IMR-90 (cell line): ENCODE measurements around the gene ALDOB. TPM values are rescaled to one million over a fixed set of nuclear protein-coding genes. Genes with fewer than 3 reads are reported as not detected.

Experiments
- ATAC-seq: fragments of 200-7000 bp; cut with Tn5 transposase; 2 replicates; pipeline ENCODE4 v1.9.1; 2020; ENCODE audit warnings: low read depth, mild to moderate bottlenecking, moderate library complexity
- BruUV-seq: library from RNA; stranded (reverse); fragments of 400-500 nt; replicated peaks from 2 replicates; lab custom pipeline; 2021; lab: Mats Ljungman, UMichigan
- CTCF ChIA-PET: fragments of 300-600 bp; formaldehyde crosslinking; extraction: SDS; loops from one replicate; lab custom pipeline; 2021; ENCODE audit warnings: antibody characterized with exemption; lab: Yijun Ruan, JAX
- POLR2A ChIA-PET: fragments of 300-600 bp; sonication (Branson Sonifier 250); formaldehyde crosslinking; loops from one replicate; lab custom pipeline; 2022; ENCODE audit warnings: antibody characterized with exemption; ENCODE audit not compliant: unreplicated experiment; lab: Charles Lee
- DNase-seq: peaks from one replicate; pipeline ENCODE4 v3.0.0; 2013
- H2AFZ ChIP-seq: replicated peaks from 2 replicates; pipeline ENCODE3; 2013; ENCODE audit warnings: low read length, mild to moderate bottlenecking; ENCODE audit not compliant: poor library complexity
- H2AK5ac ChIP-seq: 2 replicates; pipeline ENCODE4 v1.6.1; 2013; ENCODE audit warnings: low read depth, low read length, inconsistent platforms
- H2AK9ac ChIP-seq: replicated peaks from 2 replicates; pipeline ENCODE3; 2013; ENCODE audit warnings: mild to moderate bottlenecking, low read depth, low read length, moderate library complexity; ENCODE audit not compliant: poor library complexity
- H2BK120ac ChIP-seq: 2 replicates; pipeline ENCODE4 v1.6.1; 2013; ENCODE audit warnings: low read depth, low read length, inconsistent platforms
- H2BK15ac ChIP-seq: 3 replicates; pipeline ENCODE4 v1.6.1; 2013; ENCODE audit warnings: low read depth, low read length, inconsistent platforms
- H2BK20ac ChIP-seq: 2 replicates; pipeline ENCODE4 v1.6.1; 2013; ENCODE audit warnings: low read depth, mild to moderate bottlenecking, inconsistent platforms, low read length, moderate library complexity
- H2BK5ac ChIP-seq: 2 replicates; pipeline ENCODE4 v1.6.1; 2013; ENCODE audit warnings: mild to moderate bottlenecking, low read depth, low read length, inconsistent platforms; ENCODE audit not compliant: poor library complexity, severe bottlenecking
- H3K14ac ChIP-seq: replicated peaks from 2 replicates; pipeline ENCODE4 v1.6.1; 2013; ENCODE audit warnings: low read depth, low read length, inconsistent platforms
- H3K18ac ChIP-seq: 2 replicates; pipeline ENCODE4 v1.6.1; 2013; ENCODE audit warnings: low read depth, low read length, control low read depth
- H3K23ac ChIP-seq: 2 replicates; pipeline ENCODE4 v1.6.1; 2013; ENCODE audit warnings: low read depth, low read length, inconsistent platforms
- H3K27ac ChIP-seq: 2 replicates; pipeline ENCODE4 v1.5.1; 2013; ENCODE audit warnings: mild to moderate bottlenecking, control low read depth, low read length; ENCODE audit not compliant: insufficient read depth
- H3K27me3 ChIP-seq: 2 replicates; pipeline ENCODE4 v1.6.1; 2013; ENCODE audit warnings: low read length; ENCODE audit not compliant: control insufficient read depth, insufficient read depth
- H3K36me3 ChIP-seq: 2 replicates; pipeline ENCODE4 v1.6.1; 2013; ENCODE audit warnings: low read length, mixed read lengths; ENCODE audit not compliant: control insufficient read depth, insufficient read depth
- H3K4ac ChIP-seq: 2 replicates; pipeline ENCODE4 v1.6.1; 2013; ENCODE audit warnings: low read depth, low read length, inconsistent platforms
- H3K4me1 ChIP-seq: 2 replicates; pipeline ENCODE4 v1.6.1; 2013; ENCODE audit warnings: low read length, mixed read lengths; ENCODE audit not compliant: control insufficient read depth, insufficient read depth
- H3K4me2 ChIP-seq: 2 replicates; pipeline ENCODE4 v1.6.1; 2013; ENCODE audit warnings: low read depth, mild to moderate bottlenecking, control low read depth, low read length, moderate library complexity
- H3K4me3 ChIP-seq: 2 replicates; pipeline ENCODE4 v1.5.1; 2013; ENCODE audit warnings: low read depth, mild to moderate bottlenecking, control low read depth, low read length, moderate library complexity; ENCODE audit not compliant: insufficient read depth
- H3K56ac ChIP-seq: 2 replicates; pipeline ENCODE4 v1.6.1; 2013; ENCODE audit warnings: low read length, inconsistent platforms; ENCODE audit not compliant: insufficient read depth; ENCODE audit errors: extremely low read depth
- H3K79me1 ChIP-seq, 2 experiments: 2 replicates each; pipeline ENCODE4 v1.6.1; 2013; ENCODE audit warnings: low read length in 2 of 2, inconsistent platforms in 1 of 2, low read depth in 1 of 2
- H3K9ac ChIP-seq: 2 replicates; pipeline ENCODE4 v1.6.1; 2013; ENCODE audit warnings: low read depth, low read length, control low read depth
- H3K9me1 ChIP-seq: 2 replicates; pipeline ENCODE4 v1.6.1; 2013; ENCODE audit warnings: low read length, inconsistent platforms; ENCODE audit not compliant: insufficient read depth
- H3K9me3 ChIP-seq: 2 replicates; pipeline ENCODE4 v1.6.1; 2013; ENCODE audit warnings: low read length; ENCODE audit not compliant: control insufficient read depth, insufficient read depth
- H4K20me1 ChIP-seq: 2 replicates; pipeline ENCODE4 v1.6.1; 2013; ENCODE audit warnings: low read length, inconsistent platforms; ENCODE audit not compliant: insufficient read depth
- H4K5ac ChIP-seq: 2 replicates; pipeline ENCODE4 v1.6.1; 2013; ENCODE audit warnings: mild to moderate bottlenecking, low read depth, low read length, control low read depth
- H4K8ac ChIP-seq, 2 experiments: 2 replicates each; pipeline ENCODE4 v1.6.1; 2013; ENCODE audit warnings: low read depth in 2 of 2, low read length in 2 of 2, control low read depth in 1 of 2, inconsistent platforms in 1 of 2
- H4K91ac ChIP-seq: 2 replicates; pipeline ENCODE4 v1.6.1; 2013; ENCODE audit warnings: low read depth, low read length, inconsistent platforms; ENCODE audit not compliant: insufficient read depth
- BHLHE40 ChIP-seq: fragments of 150-350 bp; IDR thresholded peaks from 2 replicates; pipeline ENCODE4 v1.6.1; 2016; ENCODE audit warnings: mild to moderate bottlenecking, low read depth, low read length
- CEBPB ChIP-seq: IDR thresholded peaks from 2 replicates; pipeline ENCODE4 v1.6.1; 2012; ENCODE audit warnings: low read depth, low read length, improper control_type of control experiment
- CHD1 ChIP-seq: IDR thresholded peaks from 2 replicates; pipeline ENCODE4 v1.6.1; 2012; ENCODE audit warnings: low read depth, low read length, improper control_type of control experiment
- CTCF ChIP-seq: conservative IDR thresholded peaks from 2 replicates; pipeline ENCODE4 v1.5.1; 2012; ENCODE audit warnings: mild to moderate bottlenecking, low read depth, low read length, improper control_type of control experiment
- ELK1 ChIP-seq: fragments of 150-350 bp; IDR thresholded peaks from 2 replicates; pipeline ENCODE4 v1.6.1; 2016; ENCODE audit warnings: low read depth, mild to moderate bottlenecking, low read length, moderate library complexity, borderline replicate concordance
- FOS ChIP-seq: fragments of 150-350 bp; IDR thresholded peaks from 2 replicates; pipeline ENCODE4 v1.6.1; 2016; ENCODE audit warnings: low read depth, low read length
- MAFK ChIP-seq: IDR thresholded peaks from 2 replicates; pipeline ENCODE4 v1.6.1; 2012; ENCODE audit warnings: low read depth, low read length, improper control_type of control experiment
- MAZ ChIP-seq: IDR thresholded peaks from 2 replicates; pipeline ENCODE4 v1.6.1; 2012; ENCODE audit warnings: low read depth, mild to moderate bottlenecking, low read length, improper control_type of control experiment, moderate library complexity, borderline replicate concordance
- MXI1 ChIP-seq: IDR thresholded peaks from 2 replicates; pipeline ENCODE4 v1.6.1; 2012; ENCODE audit warnings: low read depth, mild to moderate bottlenecking, low read length, moderate library complexity, borderline replicate concordance
- NFE2L2 ChIP-seq: fragments of 150-350 bp; IDR thresholded peaks from 2 replicates; pipeline ENCODE4 v1.6.1; 2016; ENCODE audit warnings: low read depth, mild to moderate bottlenecking, low read length
- POLR2A ChIP-seq: IDR thresholded peaks from 2 replicates; pipeline ENCODE4 v1.6.1; 2012; ENCODE audit warnings: mild to moderate bottlenecking, low read depth, low read length
- RAD21 ChIP-seq: IDR thresholded peaks from 2 replicates; pipeline ENCODE4 v1.6.1; 2012; ENCODE audit warnings: low read length, improper control_type of control experiment
- RCOR1 ChIP-seq: IDR thresholded peaks from 2 replicates; pipeline ENCODE4 v1.6.1; 2012; ENCODE audit warnings: mild to moderate bottlenecking, low read length, improper control_type of control experiment; ENCODE audit not compliant: insufficient replicate concordance
- RFX5 ChIP-seq: IDR thresholded peaks from 2 replicates; pipeline ENCODE4 v1.8.0; 2012; ENCODE audit warnings: low read depth, mild to moderate bottlenecking, low read length, moderate library complexity
- SMC3 ChIP-seq: fragments of 150-350 bp; IDR thresholded peaks from 2 replicates; pipeline ENCODE4 v1.6.1; 2016; ENCODE audit warnings: low read depth, mild to moderate bottlenecking, antibody characterized with exemption, low read length, moderate library complexity
- WGBS, 2 experiments: methylation state at CpG; one replicate each; pipeline versions ENCODE4 v1.1.5 to v1.1.7; 2013; ENCODE audit warnings: missing lambda C conversion rate in 2 of 2; ENCODE audit not compliant: insufficient read length in 1 of 2; ENCODE audit errors: extremely low coverage in 2 of 2; 5-methylcytosine and 5-hydroxymethylcytosine counted together
- dilution Hi-C: fragments of 300-500 bp; cut with HindIII; formaldehyde crosslinking; loops from one replicate; pipeline ENCODE4 v1.14.3; 2018; ENCODE audit warnings: low sequenced_read_pairs; ENCODE audit not compliant: unreplicated experiment
- in situ Hi-C: fragments of 300-500 bp; cut with MboI; formaldehyde crosslinking; loops from 3 replicates; pipeline ENCODE4 v1.14.3; 2019; ENCODE audit warnings: low sequenced_read_pairs, inconsistent platforms, mixed read lengths
- intact Hi-C: fragments of 100-400 bp; cut with micrococcal nuclease; formaldehyde crosslinking; loops from 2 replicates; pipeline ENCODE4 v1.10.0; 2022
- polyA plus RNA-seq, 3 experiments: library from polyadenylated mRNA; depleted of rRNA; stranded (reverse); fragments of >200 nt; gene quantifications; 2 replicates each; pipeline ENCODE4 v1.2.3, GENCODE V29; 2012; ENCODE audit warnings: low replicate concordance in 1 of 3
- total RNA-seq: library from RNA; depleted of rRNA; stranded (reverse); fragments of >200 nt; gene quantifications from 2 replicates; pipeline ENCODE4 v1.2.3, GENCODE V29; 2012
- TF ChIP-seq, protein P1 (sequence below): fragments of 150-350 bp; IDR thresholded peaks from 2 replicates; pipeline ENCODE4 v1.6.1; 2017; ENCODE audit warnings: mild to moderate bottlenecking, antibody characterized with exemption, low read length, low read depth

The ALDOB gene
- total and polyA plus RNA-seq, 2 of the 4 experiments (the other 2 are of a cell fraction): not detected

DNA sequence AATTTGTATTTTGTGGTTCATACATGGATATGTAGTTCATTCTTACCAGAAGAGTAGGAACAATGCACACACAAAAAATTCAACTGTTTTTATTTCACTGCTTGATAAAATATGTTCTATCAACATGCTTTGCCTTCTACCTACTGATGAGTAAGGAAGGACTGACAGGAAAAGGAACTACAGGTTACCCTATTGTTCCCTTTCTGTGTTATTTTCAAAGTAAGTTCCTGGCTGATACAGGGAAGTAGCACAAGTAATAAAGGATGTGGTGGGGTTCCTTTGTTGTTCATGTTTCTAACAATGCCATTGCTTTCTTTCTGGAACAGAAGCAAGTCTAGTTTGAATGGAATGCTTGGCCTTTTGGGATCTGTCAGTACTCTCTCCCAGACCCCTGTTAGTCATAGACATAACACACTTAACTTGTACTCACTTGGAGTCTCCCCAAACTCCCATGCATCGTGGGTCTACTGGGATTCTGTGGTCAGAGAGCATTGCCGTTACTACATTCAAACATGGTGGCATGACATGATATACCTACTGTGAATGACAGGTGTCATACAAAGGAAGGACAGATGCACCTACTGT lies 20.2 kb upstream of the ALDOB start:
- Histone ChIP-seq H2AFZ (no peak overlapping the region), H2BK5ac (no peak overlapping the region), H2BK15ac (no peak overlapping the region), H3K14ac (no peak overlapping the region), H2AK9ac (no peak overlapping the region), H3K9me3 (no peaks in the 10 kb centered on the region), H3K9me1 (no peaks in the 10 kb centered on the region), H3K4me3 (no peak overlapping the region), H2BK20ac (no peak overlapping the region), H4K8ac (no peak overlapping the region), H3K27me3 (peaks cover 2% of the 10 kb centered on the region; the same call in 1 of the 2 replicates), H3K79me1 (no peaks in the 10 kb centered on the region), H4K91ac (no peak overlapping the region), H3K4ac (no peak overlapping the region), H3K9ac (no peak overlapping the region), H2BK120ac (no peak overlapping the region), H4K5ac (no peak overlapping the region), H2AK5ac (no peak overlapping the region), H3K18ac (no peak overlapping the region), H3K36me3 (no peaks in the 10 kb centered on the region), H3K4me1 (peaks cover 7% of the 10 kb centered on the region; the same call in 1 of the 2 replicates), H3K56ac (no peak overlapping the region), H3K27ac (no peak overlapping the region), H3K23ac (no peak overlapping the region), H4K20me1 (no peaks in the 10 kb centered on the region), H3K4me2 (no peak overlapping the region)
- POLR2A ChIA-PET: no interaction called here
- WGBS, 2 experiments: 60% methylated on average over 1 of the region's 2 CpGs; no CpG with 5 or more reads in 1 of the 2 experiments
- ATAC-seq: peak; percentile 21; the same call in 1 of the 2 replicates
- DNase-seq: peak; percentile 61
- dilution Hi-C loops (no loop called here), intact Hi-C loops (no loop called here), in situ Hi-C loops (loop anchor here (5.0 kb wide), 1 partner anchor 77 kb away; the partner anchor contains the start of gene RNF20)
- CTCF ChIA-PET: no interaction called here
- no peak for TF ChIP-seq POLR2A
- no peak for TF ChIP-seq SMC3
- no peak for TF ChIP-seq RFX5
- TF ChIP-seq RCOR1: no peak
- no peak for TF ChIP-seq BHLHE40
- no peak for TF ChIP-seq ELK1
- no peak for TF ChIP-seq CEBPB
- no peak for TF ChIP-seq CHD1
- no peak for TF ChIP-seq CTCF
- TF ChIP-seq MAFK: no peak
- no peak for TF ChIP-seq NFE2L2
- no peak for TF ChIP-seq FOS
- no peak for TF ChIP-seq MXI1
- TF ChIP-seq, protein P1, sequence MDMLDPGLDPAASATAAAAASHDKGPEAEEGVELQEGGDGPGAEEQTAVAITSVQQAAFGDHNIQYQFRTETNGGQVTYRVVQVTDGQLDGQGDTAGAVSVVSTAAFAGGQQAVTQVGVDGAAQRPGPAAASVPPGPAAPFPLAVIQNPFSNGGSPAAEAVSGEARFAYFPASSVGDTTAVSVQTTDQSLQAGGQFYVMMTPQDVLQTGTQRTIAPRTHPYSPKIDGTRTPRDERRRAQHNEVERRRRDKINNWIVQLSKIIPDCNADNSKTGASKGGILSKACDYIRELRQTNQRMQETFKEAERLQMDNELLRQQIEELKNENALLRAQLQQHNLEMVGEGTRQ: no peak
- TF ChIP-seq MAZ: no peak
- TF ChIP-seq RAD21: no peak
- no TSS peak for BruUV-seq
